ENCODE measurements around the gene SLC50A1. TPM values are rescaled to one million over a fixed set of nuclear protein-coding genes. Genes with fewer than 3 reads are reported as not detected.

The SLC50A1 gene
- total RNA-seq, 1 experiment from 2014 or later: 38.4 TPM

DNA sequence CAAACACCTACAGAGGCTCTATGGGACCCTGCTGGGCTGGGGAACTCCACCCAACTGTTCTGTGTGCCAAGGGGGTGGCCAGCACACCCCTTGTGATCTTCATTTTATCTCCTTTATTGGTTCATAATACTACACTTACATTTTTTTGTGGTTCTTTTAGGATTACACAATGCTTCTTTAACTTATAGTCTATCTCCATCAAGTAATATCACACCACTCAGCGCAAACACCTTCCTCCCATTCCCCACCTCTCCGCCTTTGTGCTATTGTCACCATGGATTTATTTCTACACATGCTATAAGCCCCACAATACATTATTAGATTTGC, 41.1 kb upstream of the SLC50A1 start:
- Mint-ChIP-seq H3K36me3 (ENCODE audit: insufficient read depth, unreplicated experiment) (no peaks in the 10 kb centered on the region), H3K27me3 (ENCODE audit: insufficient read depth, unreplicated experiment) (no peaks in the 10 kb centered on the region), H3K9me3 (ENCODE audit: unreplicated experiment) (no peaks in the 10 kb centered on the region), H3K27ac (ENCODE audit: unreplicated experiment) (no peak overlapping the region), H3K4me1 (ENCODE audit: low read depth, unreplicated experiment) (peaks cover 6% of the 10 kb centered on the region), H3K4me3 (ENCODE audit: unreplicated experiment) (no peak overlapping the region)
- CTCF ChIA-PET: interaction anchor here (0.6 to 2.4 kb wide), 3 partner anchors 27 to 78 kb away, joined by 4 to 12 read pairs (median 8); partner anchors contain the start of gene KRTCAP2
- H3K27me3 ChIP-seq (replicated peaks; ENCODE audit: control insufficient read depth, insufficient read depth, low read length): no peaks in the 10 kb centered on the region
- intact Hi-C loops (cut with micrococcal nuclease; ENCODE audit: unreplicated experiment): loop anchor here (1.0 to 2.0 kb wide), 4 partner anchors 32 to 73 kb away; partner anchors contain the start of genes DPM3 and SLC50A1
- TF ChIP-seq, protein P1, sequence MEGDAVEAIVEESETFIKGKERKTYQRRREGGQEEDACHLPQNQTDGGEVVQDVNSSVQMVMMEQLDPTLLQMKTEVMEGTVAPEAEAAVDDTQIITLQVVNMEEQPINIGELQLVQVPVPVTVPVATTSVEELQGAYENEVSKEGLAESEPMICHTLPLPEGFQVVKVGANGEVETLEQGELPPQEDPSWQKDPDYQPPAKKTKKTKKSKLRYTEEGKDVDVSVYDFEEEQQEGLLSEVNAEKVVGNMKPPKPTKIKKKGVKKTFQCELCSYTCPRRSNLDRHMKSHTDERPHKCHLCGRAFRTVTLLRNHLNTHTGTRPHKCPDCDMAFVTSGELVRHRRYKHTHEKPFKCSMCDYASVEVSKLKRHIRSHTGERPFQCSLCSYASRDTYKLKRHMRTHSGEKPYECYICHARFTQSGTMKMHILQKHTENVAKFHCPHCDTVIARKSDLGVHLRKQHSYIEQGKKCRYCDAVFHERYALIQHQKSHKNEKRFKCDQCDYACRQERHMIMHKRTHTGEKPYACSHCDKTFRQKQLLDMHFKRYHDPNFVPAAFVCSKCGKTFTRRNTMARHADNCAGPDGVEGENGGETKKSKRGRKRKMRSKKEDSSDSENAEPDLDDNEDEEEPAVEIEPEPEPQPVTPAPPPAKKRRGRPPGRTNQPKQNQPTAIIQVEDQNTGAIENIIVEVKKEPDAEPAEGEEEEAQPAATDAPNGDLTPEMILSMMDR (IDR thresholded peaks at IDR 0.05; ENCODE audit: insufficient read depth in 1 of 2, low read depth in 1 of 2, low read length in 1 of 2, severe bottlenecking in 1 of 2, unreplicated experiment in 1 of 2): no peak
- H3K4me1 ChIP-seq: peaks cover 8% of the 10 kb centered on the region
- H3K9me3 ChIP-seq: no peaks in the 10 kb centered on the region
- no TSS peak for BruUV-seq (replicated peaks)
- no peak for DNase-seq
- no peak overlapping the region for H3K4me3 ChIP-seq (ENCODE audit: low read depth, low read length)
- POLR2A ChIA-PET: no interaction called here
- no peaks in the 10 kb centered on the region for H3K36me3 ChIP-seq (ENCODE audit: control insufficient read depth, insufficient read depth, low read length)

GRCh38 chr1:155099331-155099730, 36.3 kb upstream of the SLC50A1 start:
- Mint-ChIP-seq H3K4me3 (ENCODE audit: unreplicated experiment) (no peak overlapping the region), H3K27me3 (ENCODE audit: insufficient read depth, unreplicated experiment) (no peaks in the 10 kb centered on the region), H3K36me3 (ENCODE audit: insufficient read depth, unreplicated experiment) (no peaks in the 10 kb centered on the region), H3K9me3 (ENCODE audit: unreplicated experiment) (no peaks in the 10 kb centered on the region), H3K27ac (ENCODE audit: unreplicated experiment) (no peak overlapping the region), H3K4me1 (ENCODE audit: low read depth, unreplicated experiment) (no peaks in the 10 kb centered on the region)
- BruUV-seq (replicated peaks): no TSS peak
- no peak for DNase-seq
- Histone ChIP-seq H3K36me3 (ENCODE audit: control insufficient read depth, insufficient read depth, low read length) (no peaks in the 10 kb centered on the region), H3K4me1 (no peaks in the 10 kb centered on the region), H3K4me3 (ENCODE audit: low read depth, low read length) (no peak overlapping the region), H3K27me3 (replicated peaks; ENCODE audit: control insufficient read depth, insufficient read depth, low read length) (no peaks in the 10 kb centered on the region), H3K9me3 (no peaks in the 10 kb centered on the region)
- TF ChIP-seq, protein P1 (IDR thresholded peaks at IDR 0.05; ENCODE audit: insufficient read depth in 1 of 2, low read depth in 1 of 2, low read length in 1 of 2, severe bottlenecking in 1 of 2, unreplicated experiment in 1 of 2): no peak
- ChIA-PET POLR2A (interaction anchor here (0.7 kb wide), 1 partner anchor 67 kb away, joined by 3 read pairs; no protein-coding TSS in a partner anchor), CTCF (interaction anchor here (0.6 to 2.2 kb wide), 4 partner anchors 8 to 179 kb away, joined by 3 to 10 read pairs (median 4); partner anchors contain the start of gene KRTCAP2)
- intact Hi-C loops (cut with micrococcal nuclease; ENCODE audit: unreplicated experiment): no loop called here

DNA sequence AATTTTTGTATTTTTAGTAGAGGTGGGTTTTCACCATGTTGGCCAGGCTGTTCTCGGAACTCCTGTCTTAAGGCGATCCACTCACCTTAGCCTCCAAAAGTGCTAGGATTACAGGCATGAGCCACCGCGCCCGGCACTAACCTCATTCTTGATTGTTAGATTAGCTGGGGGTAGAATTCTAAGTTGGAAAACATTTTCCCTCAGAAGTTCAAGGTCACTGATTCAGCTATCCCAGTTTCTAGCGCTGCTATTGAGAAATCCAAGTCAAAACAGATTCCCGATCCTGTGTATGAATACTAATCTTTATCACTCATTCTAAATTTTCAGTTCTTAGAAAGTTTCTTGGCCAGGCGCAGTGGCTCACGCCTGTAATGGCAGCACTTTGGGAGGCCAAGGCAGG, 32.3 kb upstream of the SLC50A1 start:
- Mint-ChIP-seq H3K4me1 (ENCODE audit: low read depth, unreplicated experiment) (peaks cover 10% of the 10 kb centered on the region), H3K4me3 (ENCODE audit: unreplicated experiment) (no peak overlapping the region), H3K27me3 (ENCODE audit: insufficient read depth, unreplicated experiment) (no peaks in the 10 kb centered on the region), H3K36me3 (ENCODE audit: insufficient read depth, unreplicated experiment) (no peaks in the 10 kb centered on the region), H3K9me3 (ENCODE audit: unreplicated experiment) (no peaks in the 10 kb centered on the region), H3K27ac (ENCODE audit: unreplicated experiment) (no peak overlapping the region)
- intact Hi-C loops (cut with micrococcal nuclease; ENCODE audit: unreplicated experiment): loop anchor here (10.0 kb wide), 1 partner anchor 829 kb away; the partner anchor contains the start of gene HAX1
- no peaks in the 10 kb centered on the region for H3K27me3 ChIP-seq (replicated peaks; ENCODE audit: control insufficient read depth, insufficient read depth, low read length)
- H3K9me3 ChIP-seq: no peaks in the 10 kb centered on the region
- ChIA-PET CTCF (interaction anchor here (0.9 kb wide), 1 partner anchor 12 kb away, joined by 3 read pairs; no protein-coding TSS in a partner anchor), POLR2A (no interaction called here)
- no peak overlapping the region for H3K4me3 ChIP-seq (ENCODE audit: low read depth, low read length)
- no peaks in the 10 kb centered on the region for H3K36me3 ChIP-seq (ENCODE audit: control insufficient read depth, insufficient read depth, low read length)
- no TSS peak for BruUV-seq (replicated peaks)
- H3K4me1 ChIP-seq: peaks cover 28% of the 10 kb centered on the region
- TF ChIP-seq, protein P1 (IDR thresholded peaks at IDR 0.05; ENCODE audit: insufficient read depth in 1 of 2, low read depth in 1 of 2, low read length in 1 of 2, severe bottlenecking in 1 of 2, unreplicated experiment in 1 of 2): no peak
- no peak for DNase-seq

Measured in Caco-2 (cell line).